SU-DHL-6 (cell line): ENCODE data around the gene ZSWIM1.

Experiments
- CTCF ChIP-seq: fragments of 200-600 bp; sonication (generic); IDR thresholded peaks from one replicate; pipeline ENCODE4 v1.5.1; 2017; ENCODE audit warnings: antibody characterized with exemption, mild to moderate bottlenecking, low read length, moderate library complexity; ENCODE audit not compliant: insufficient read depth, poor library complexity, severe bottlenecking
- EZH2phosphoT487 ChIP-seq: fragments of 200-600 bp; sonication (generic), shearing (Covaris generic); conservative IDR thresholded peaks from 2 replicates; pipeline ENCODE4 v1.6.1; 2018; ENCODE audit warnings: mild to moderate bottlenecking, antibody characterized with exemption, low read length, moderate library complexity, mixed read lengths

- TF ChIP-seq CTCF (no peak), EZH2phosphoT487 (no peak)
Observed at GRCh38 chr20:45857882-45858216, 23.2 kb upstream of the ZSWIM1 start.
